Lower leg skin (tissue), 4 donors: ENCODE data around the gene EDARADD. TPM values are rescaled to one million over a fixed set of nuclear protein-coding genes. Genes with fewer than 3 reads are reported as not detected.
"Not testable (repeated sequence)": the region's sequence is repeated elsewhere in the genome, so short reads cannot be mapped to it uniquely, and the experiment has no call there.

Source experiments
- DNase-seq, 2 donors: peaks; one replicate each; pipeline ENCODE4 v3.0.0-alpha.2; 2019; ENCODE audit warnings: low spot score in 2 of 2
- H3K4me3 ChIP-seq: fragments of 200-600 bp; sonication (generic); 2 replicates; pipeline ENCODE4 v1.5.1; 2017; ENCODE audit warnings: mild to moderate bottlenecking, low read depth; ENCODE audit not compliant: poor library complexity, severe bottlenecking
- CTCF ChIP-seq, 3 donors: fragments of 450-650 bp; IDR thresholded peaks; one replicate each; pipeline ENCODE4 v1.5.1; 2016; ENCODE audit warnings: antibody characterized with exemption in 3 of 3, mild to moderate bottlenecking in 3 of 3, moderate library complexity in 2 of 3
- POLR2A ChIP-seq, 2 donors: fragments of 450-650 bp; IDR thresholded peaks; one replicate each; pipeline ENCODE4 v1.6.1; 2016 to 2017; ENCODE audit warnings: antibody characterized with exemption in 2 of 2, mild to moderate bottlenecking in 1 of 2, moderate library complexity in 1 of 2
- WGBS, 2 donors: methylation state at CpG; one replicate each; pipeline ENCODE4 v1.1.5; 2018; 5-methylcytosine and 5-hydroxymethylcytosine counted together
- intact Hi-C: fragments of 100-400 bp; cut with DNase I; formaldehyde crosslinking; loops from one replicate; pipeline ENCODE4 v1.15.0; 2023; ENCODE audit warnings: low total_unique reads
- total RNA-seq, 4 donors: library from RNA; depleted of rRNA; stranded (reverse); fragments of >200 nt; gene quantifications; one replicate each; pipeline ENCODE4 v1.1.0, GENCODE V29; 2016

EDARADD gene
- total RNA-seq, 4 donors from 2014 or later = 3.5 to 7.2 (median 4.5) TPM

GRCh38 chr1:236486356-236487002 lies 92.4 kb downstream of the EDARADD start:
- TF ChIP-seq POLR2A (IDR thresholded peaks at IDR 0.05) (no peak), CTCF (IDR thresholded peaks at IDR 0.05) (no peak)
- DNase-seq = peak in 1 of 2 donors; percentile 45
- intact Hi-C loops = no loop called here
- 47 to 51% methylated on average over 4 of the region's 4 CpGs for WGBS, 2 donors
- H3K4me3 ChIP-seq = no peak overlapping the region

- DNase-seq, intact Hi-C loops, H3K4me3 ChIP-seq: not testable (repeated sequence)
- 81 to 84% methylated on average over 3 of the region's 3 CpGs for WGBS, 2 donors
Observed at GRCh38 chr1:236489161-236489560, 95.1 kb downstream of the EDARADD start.

DNA sequence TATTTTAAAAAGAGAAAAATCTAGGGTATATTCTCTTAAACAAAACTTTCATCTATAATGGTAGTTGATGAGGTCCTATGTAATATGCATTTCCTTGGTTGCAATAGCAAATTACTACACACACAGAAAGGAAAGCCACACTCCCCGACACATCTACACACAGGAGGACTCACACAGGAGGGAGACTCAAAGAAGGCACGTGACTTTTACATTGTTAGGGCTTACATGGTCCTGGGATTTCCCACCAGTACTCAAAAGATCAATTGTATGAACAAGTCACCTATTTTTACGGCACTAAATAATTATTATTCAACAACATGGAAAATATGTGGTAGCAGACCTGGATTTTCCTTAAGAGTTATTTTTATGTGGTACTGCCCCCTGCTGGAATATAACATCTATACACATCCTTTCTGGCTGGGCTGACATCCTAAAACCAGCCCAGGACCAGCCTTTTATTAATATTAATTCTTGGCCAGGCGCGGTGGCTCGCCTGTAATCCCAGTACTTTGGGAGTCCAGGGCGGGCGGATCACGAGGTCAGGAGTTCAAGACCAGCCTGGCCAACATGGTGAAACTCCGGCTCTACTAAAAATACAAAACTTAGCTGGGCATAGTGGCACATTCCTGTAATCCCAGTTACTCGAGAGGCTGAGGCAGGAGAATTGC lies 95.8 kb downstream of the EDARADD start:
- 24 to 34% methylated on average over 11 of the region's 11 CpGs for WGBS, 2 donors
- H3K4me3 ChIP-seq = no peak overlapping the region
- no peak for TF ChIP-seq POLR2A (IDR thresholded peaks at IDR 0.05)
- TF ChIP-seq CTCF (IDR thresholded peaks at IDR 0.05) = no peak
- intact Hi-C loops = loop anchor here (5.0 kb wide), 1 partner anchor 378 kb away; no protein-coding TSS in a partner anchor
- no peak for DNase-seq

DNA sequence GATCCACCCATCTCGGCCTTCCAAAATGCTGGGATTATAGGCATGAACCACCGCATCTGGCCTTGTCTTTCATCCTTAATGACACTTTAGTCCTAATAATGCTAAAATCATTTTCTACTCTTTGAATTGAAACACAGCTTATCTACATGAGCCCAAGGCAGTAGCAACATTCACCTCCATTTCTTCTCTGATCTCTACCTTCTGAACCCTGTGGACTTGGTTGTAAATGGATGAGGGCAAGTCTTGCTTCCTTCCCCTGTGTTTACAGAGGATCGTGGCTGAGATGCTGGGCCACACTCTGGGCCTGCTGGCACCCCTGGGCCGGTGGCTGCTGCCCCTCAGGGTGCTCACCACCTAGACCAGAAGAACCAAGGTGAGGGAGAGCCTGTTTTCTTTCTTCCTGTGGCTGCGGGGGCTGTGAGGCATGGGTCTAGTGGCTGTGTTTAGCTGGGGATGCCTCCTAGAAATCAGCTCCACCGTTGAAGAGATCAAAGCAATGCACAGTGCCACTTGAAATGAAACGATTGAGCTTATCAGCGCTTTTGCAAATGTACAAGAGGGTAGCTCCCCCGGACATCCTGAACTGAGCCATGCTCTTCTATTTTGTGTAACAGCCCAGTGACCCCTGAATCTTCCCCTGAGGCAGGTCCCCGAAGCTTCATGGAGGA lies 97.5 kb downstream of the EDARADD start:
- DNase-seq = peak in 1 of 2 donors; percentile 21
- intact Hi-C loops = loop anchor here (5.0 kb wide), 1 partner anchor 379 kb away; no protein-coding TSS in a partner anchor
- WGBS, 2 donors = 75 to 80% methylated on average over 10 of the region's 10 CpGs
- no peak for TF ChIP-seq POLR2A (IDR thresholded peaks at IDR 0.05)
- TF ChIP-seq CTCF (IDR thresholded peaks at IDR 0.05) = no peak
- H3K4me3 ChIP-seq = no peak overlapping the region

DNA sequence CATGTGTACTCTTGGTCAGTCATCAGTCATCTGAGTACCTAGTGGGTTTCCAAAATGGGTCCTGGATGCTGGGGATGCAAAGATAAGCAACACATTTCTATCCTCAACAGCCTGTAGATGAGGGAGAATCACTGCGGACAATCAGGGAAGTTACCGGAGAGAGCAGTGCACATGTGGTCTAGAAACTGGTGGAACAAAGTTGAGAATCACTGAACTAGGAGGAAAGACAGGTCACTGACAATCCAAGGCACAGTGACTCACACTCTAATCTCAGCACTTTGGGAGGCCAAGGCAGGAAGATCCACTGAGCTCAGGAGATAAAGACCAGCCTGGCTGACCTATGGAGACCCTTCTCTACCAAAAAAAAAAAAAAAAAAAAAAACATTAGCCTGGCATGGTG lies 98.3 kb downstream of the EDARADD start:
- TF ChIP-seq CTCF (IDR thresholded peaks at IDR 0.05) (no peak), POLR2A (IDR thresholded peaks at IDR 0.05) (no peak)
- intact Hi-C loops = loop anchor here (5.0 kb wide), 1 partner anchor 380 kb away; no protein-coding TSS in a partner anchor
- 94% methylated on average over 2 of the region's 2 CpGs for WGBS, 2 donors
- no peak overlapping the region for H3K4me3 ChIP-seq
- peak in 1 of 2 donors; percentile 20 for DNase-seq

GRCh38 chr1:236494082-236494481 lies 100.0 kb downstream of the EDARADD start:
- intact Hi-C loops = loop anchor here (5.0 kb wide), 1 partner anchor 382 kb away; no protein-coding TSS in a partner anchor
- 92 to 94% methylated on average over 11 of the region's 11 CpGs for WGBS, 2 donors

More at GRCh38 chr1:236494082-236494481, 100.0 kb downstream of the EDARADD start:
- H3K4me3 ChIP-seq = no peak overlapping the region
- TF ChIP-seq POLR2A (IDR thresholded peaks at IDR 0.05) (no peak), CTCF (IDR thresholded peaks at IDR 0.05) (no peak)
- DNase-seq = no peak
